Measurements from ENCODE around the gene F2RL3.

Gene F2RL3

GRCh38 chr19:16875584-16876555, 12.9 kb upstream of the F2RL3 start:
- H3K27ac ChIP-seq: no peak overlapping the region

GRCh38 chr19:16876904-16877361, 11.9 kb upstream of the F2RL3 start:
- TF ChIP-seq, protein P1, sequence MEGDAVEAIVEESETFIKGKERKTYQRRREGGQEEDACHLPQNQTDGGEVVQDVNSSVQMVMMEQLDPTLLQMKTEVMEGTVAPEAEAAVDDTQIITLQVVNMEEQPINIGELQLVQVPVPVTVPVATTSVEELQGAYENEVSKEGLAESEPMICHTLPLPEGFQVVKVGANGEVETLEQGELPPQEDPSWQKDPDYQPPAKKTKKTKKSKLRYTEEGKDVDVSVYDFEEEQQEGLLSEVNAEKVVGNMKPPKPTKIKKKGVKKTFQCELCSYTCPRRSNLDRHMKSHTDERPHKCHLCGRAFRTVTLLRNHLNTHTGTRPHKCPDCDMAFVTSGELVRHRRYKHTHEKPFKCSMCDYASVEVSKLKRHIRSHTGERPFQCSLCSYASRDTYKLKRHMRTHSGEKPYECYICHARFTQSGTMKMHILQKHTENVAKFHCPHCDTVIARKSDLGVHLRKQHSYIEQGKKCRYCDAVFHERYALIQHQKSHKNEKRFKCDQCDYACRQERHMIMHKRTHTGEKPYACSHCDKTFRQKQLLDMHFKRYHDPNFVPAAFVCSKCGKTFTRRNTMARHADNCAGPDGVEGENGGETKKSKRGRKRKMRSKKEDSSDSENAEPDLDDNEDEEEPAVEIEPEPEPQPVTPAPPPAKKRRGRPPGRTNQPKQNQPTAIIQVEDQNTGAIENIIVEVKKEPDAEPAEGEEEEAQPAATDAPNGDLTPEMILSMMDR (conservative IDR thresholded peaks at IDR 0.05): no peak
- TF ChIP-seq ZFX (IDR thresholded peaks at IDR 0.05): no peak
- no peak overlapping the region for H3K27ac ChIP-seq

More at GRCh38 chr19:16875584-16876555, 12.9 kb upstream of the F2RL3 start:
- TF ChIP-seq ZFX (IDR thresholded peaks at IDR 0.05): no peak
- TF ChIP-seq, protein P1 (conservative IDR thresholded peaks at IDR 0.05): no peak

GRCh38 chr19:16877581-16877980, 11.2 kb upstream of the F2RL3 start:
- TF ChIP-seq ZFX (IDR thresholded peaks at IDR 0.05): no peak
- TF ChIP-seq, protein P1 (conservative IDR thresholded peaks at IDR 0.05): no peak
- H3K27ac ChIP-seq: no peak overlapping the region

GRCh38 chr19:16878181-16878965, 10.4 kb upstream of the F2RL3 start:
- H3K27ac ChIP-seq: no peak overlapping the region
- TF ChIP-seq, protein P1 (conservative IDR thresholded peaks at IDR 0.05): no peak
- no peak for TF ChIP-seq ZFX (IDR thresholded peaks at IDR 0.05)

DNA sequence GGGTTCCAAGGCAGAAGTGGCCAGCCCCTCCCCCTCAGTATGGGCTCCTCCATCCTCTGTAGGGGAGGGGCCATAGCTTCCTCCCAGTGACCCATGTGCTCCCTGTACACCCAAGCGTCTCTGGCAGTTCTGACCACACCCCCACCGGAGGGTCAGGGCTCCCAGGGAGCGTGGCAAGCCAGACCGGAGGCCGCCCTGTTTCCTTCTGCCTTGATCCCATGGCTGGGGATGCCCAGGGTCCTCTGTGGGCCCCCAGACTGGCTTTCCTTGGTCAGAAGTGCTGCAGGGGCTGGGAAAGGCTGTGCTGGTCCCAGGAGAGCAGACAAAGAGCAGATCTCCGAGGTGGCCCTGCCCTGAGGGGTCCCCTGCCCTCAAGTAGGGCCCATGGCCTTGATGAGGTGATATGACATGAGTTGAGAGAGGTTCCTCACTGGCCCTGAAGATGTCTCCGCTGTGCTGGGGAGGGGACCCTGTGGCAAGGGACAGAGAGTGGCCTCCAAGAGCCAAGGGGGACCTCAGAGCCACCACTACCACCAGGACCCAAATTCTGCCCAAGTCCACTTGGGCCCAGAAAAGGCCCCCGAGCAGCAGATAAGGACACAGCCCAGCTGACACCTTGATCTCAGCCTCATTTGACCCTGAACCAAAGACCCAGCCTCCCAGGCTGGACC, 7.8 kb upstream of the F2RL3 start:
- no peak for TF ChIP-seq ZFX (IDR thresholded peaks at IDR 0.05)
- TF ChIP-seq, protein P1 (conservative IDR thresholded peaks at IDR 0.05): no peak
- H3K27ac ChIP-seq: no peak overlapping the region

DNA sequence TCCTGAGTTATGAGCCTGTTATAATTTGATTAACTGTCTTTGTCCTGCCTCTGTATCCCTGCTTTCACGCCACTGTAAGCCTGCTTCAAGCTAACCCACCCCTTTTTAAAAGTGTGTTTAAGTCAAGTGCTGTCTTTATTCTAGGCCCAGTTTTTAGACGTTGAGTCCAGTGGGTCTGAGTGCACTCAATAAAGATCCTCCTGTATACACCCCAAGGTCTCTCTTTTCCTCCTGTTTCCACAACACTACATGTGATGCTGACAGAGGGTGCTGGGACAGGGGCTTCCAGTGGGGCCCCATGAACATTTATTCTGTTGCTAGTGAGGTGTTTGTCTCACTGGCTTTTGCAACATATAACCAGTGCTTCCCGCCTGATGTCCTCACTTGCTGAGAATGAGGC, 6.7 kb upstream of the F2RL3 start:
- no peak for TF ChIP-seq ZFX (IDR thresholded peaks at IDR 0.05)
- TF ChIP-seq, protein P1 (conservative IDR thresholded peaks at IDR 0.05): no peak
- H3K27ac ChIP-seq: no peak overlapping the region

Measured in C4-2B (cell line).